ENCODE results near the gene NRG4.
"Not testable (repeated sequence)": the region's sequence is repeated elsewhere in the genome, so short reads cannot be mapped to it uniquely, and the experiment has no call there.

The NRG4 gene

GRCh38 chr15:75926931-75927330 lies 85.3 kb downstream of the NRG4 start:
- no peak for DNase-seq (ENCODE audit: low read depth)

- DNase-seq (ENCODE audit: low read depth) = no peak
Measured at GRCh38 chr15:75925440-75925839, 86.8 kb downstream of the NRG4 start.

- no peak for DNase-seq (ENCODE audit: low read depth)
Measured at GRCh38 chr15:75924576-75924975, 87.6 kb downstream of the NRG4 start.

- no peak for DNase-seq (ENCODE audit: low read depth)
Measured at GRCh38 chr15:75923756-75924155, 88.5 kb downstream of the NRG4 start.

- peak; percentile 68 for DNase-seq (ENCODE audit: low read depth)
Measured at GRCh38 chr15:75921732-75922703, 90.2 kb downstream of the NRG4 start.

- DNase-seq (ENCODE audit: low read depth) = peak; percentile 39
Measured at GRCh38 chr15:75920079-75920478, 92.1 kb downstream of the NRG4 start.

GRCh38 chr15:75918135-75918534 lies 94.1 kb downstream of the NRG4 start:
- DNase-seq (ENCODE audit: low read depth) = no peak

GRCh38 chr15:75916978-75917377 lies 95.2 kb downstream of the NRG4 start:
- DNase-seq (ENCODE audit: low read depth) = no peak

- DNase-seq (ENCODE audit: low read depth) = not testable (repeated sequence)
Measured at GRCh38 chr15:75910355-75910754, 101.9 kb downstream of the NRG4 start.

GRCh38 chr15:75905231-75905630 lies 107.0 kb downstream of the NRG4 start:
- no peak for DNase-seq (ENCODE audit: low read depth)

GRCh38 chr15:75903331-75904239 lies 108.6 kb downstream of the NRG4 start, which contains the start of gene FBXO22:
Gene FBXO22, plus strand, starts transcription at chr15:75903878. Its CDS starts 86 bp downstream, at chr15:75903964.
- DNase-seq (ENCODE audit: low read depth) = peak; percentile 89

- DNase-seq (ENCODE audit: low read depth) = peak; percentile 18
Measured at GRCh38 chr15:75902129-75902557, 110.1 kb downstream of the NRG4 start.

- DNase-seq (ENCODE audit: low read depth) = no peak
Measured at GRCh38 chr15:75900577-75900976, 111.6 kb downstream of the NRG4 start.

- no peak for DNase-seq (ENCODE audit: low read depth)
Measured at GRCh38 chr15:75895731-75896130, 116.5 kb downstream of the NRG4 start.

- peak; percentile 90 for DNase-seq (ENCODE audit: low read depth)
Measured at GRCh38 chr15:75891895-75892294, 120.3 kb downstream of the NRG4 start.
